AG20443 (cell line): ENCODE results near the gene BTBD17.

Source experiments
- DNase-seq: peaks from one replicate; pipeline ENCODE4 v3.0.0; 2012; ENCODE audit warnings: low spot score, mixed read lengths

BTBD17 gene

GRCh38 chr17:74358697-74359096 lies 3.0 kb downstream of the BTBD17 start:
- DNase-seq: no peak

DNA sequence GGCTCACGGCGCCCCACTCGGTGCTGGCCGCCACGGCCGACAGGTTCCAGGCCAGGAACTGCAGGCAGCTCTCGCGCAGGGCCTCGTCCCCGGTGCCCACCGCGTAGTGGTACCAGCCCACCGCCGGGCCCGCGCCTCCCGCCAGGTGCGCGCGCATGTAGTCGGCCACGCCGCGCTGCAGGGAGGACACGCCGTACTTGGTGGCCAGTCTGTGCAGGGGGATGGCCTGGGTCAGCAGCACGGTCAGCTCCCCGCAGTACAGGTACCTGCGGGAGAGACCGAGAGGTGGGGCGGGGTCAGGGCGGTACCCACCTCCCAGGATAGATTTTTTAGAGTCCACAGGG lies 4.2 kb downstream of the BTBD17 start:
- DNase-seq: no peak

GRCh38 chr17:74356646-74357465 lies 4.8 kb downstream of the BTBD17 start:
- DNase-seq: no peak

- DNase-seq: no peak
Observed at GRCh38 chr17:74355065-74355464, 6.6 kb downstream of the BTBD17 start.

DNA sequence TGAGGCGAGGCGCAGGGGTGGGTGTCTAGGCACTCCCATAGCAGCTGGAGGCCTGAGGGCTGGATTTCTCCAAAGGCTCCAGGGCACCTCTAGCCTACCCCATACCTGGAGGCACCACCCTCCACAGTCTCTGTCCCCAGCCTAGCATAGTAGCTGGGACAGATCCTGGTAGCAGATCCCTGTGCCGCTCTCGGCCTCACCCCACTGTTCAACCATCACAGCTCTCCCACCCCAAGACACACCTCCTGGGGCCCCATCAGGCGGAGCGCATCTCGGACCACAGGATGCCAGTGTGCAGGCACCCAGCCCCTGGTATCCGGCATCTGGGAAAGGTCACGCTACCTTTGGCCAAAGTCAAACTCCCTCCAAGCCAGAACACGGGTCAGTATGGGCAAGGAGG lies 7.1 kb downstream of the BTBD17 start:
- no peak for DNase-seq

- DNase-seq: peak; percentile 38
Observed at GRCh38 chr17:74354123-74354522, 7.5 kb downstream of the BTBD17 start.

DNA sequence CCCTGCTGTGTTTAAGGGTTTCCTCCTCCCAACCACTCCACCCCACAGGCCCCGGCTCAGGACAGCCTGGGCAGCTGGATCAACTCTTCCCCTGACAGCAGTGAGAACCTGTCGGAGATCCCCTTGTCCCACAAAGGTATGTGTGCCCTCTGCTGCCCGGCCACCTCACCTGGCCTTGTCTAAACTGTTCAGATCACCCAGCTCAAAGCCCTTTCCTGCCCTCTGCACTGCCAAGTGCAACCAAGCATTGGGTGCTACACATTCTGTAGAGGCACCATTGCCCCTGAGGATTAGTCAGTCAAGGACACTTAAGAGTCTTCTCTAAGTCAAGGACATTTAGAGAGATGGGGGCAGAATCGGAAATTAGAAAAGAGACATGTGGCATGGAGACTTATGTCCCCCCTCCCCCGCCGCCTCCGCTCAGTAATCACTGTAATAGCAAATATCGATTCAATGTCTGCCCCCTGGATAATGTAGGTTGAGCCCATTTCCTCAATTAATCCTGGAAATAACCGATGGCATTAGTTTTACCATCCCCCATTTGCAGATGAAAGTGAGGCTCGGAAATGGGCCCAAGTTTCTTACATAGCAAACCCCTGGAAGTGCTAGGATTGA lies 8.1 kb downstream of the BTBD17 start:
- no peak for DNase-seq

DNA sequence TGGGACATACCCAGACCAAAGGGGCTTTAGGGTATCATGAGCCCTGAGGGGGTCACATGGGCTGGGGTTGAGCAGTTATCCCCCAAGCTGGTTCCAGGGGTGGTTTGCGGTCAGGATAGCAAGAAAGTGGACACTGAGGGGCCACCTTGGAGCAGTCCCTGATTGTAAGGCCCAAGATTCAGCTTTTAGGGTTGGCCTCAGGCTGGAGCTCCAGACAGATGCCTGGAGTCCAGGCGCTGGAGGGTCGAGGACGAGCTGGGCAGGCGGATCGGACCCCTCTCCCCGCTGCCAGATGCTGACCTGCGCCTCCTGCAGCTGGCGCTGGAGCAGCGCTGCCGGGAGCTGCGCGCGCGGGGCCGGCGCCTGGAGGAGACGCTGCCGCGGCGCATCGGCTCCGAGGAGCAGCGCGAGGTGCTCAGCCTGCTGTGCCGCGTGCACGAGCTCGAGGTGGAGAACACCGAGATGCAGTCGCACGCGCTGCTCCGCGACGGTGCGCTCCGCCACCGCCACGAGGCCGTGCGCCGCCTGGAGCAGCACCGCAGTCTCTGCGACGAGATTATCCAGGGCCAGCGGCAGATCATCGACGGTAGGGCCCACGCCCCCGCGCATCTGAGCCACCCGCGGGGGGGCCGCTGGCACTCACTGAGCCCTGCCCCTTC lies 10.0 kb downstream of the BTBD17 start:
- DNase-seq: no peak

GRCh38 chr17:74350486-74350885 lies 11.2 kb downstream of the BTBD17 start:
- DNase-seq: no peak

GRCh38 chr17:74349120-74349519 lies 12.5 kb downstream of the BTBD17 start:
- no peak for DNase-seq

DNA sequence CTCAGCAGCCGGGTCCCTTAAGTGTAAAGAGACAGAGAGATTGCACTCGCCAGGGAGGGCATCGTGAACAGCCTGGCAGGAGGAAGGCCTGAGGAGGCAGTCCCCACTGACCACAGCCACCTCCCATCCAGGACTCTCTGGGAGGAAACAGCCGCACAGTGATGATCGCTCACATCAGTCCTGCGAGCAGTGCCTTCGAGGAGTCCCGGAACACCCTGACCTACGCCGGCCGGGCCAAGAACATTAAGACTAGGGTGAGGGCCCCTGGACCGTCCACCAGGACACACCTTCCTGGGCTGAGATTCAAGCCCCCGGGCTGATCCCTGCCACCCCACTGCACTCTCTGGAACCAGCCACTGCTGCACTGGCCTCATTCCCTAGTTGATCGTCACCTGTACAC lies 14.0 kb downstream of the BTBD17 start:
- DNase-seq: no peak

GRCh38 chr17:74345433-74346241 lies 16.0 kb downstream of the BTBD17 start:
- no peak for DNase-seq

DNA sequence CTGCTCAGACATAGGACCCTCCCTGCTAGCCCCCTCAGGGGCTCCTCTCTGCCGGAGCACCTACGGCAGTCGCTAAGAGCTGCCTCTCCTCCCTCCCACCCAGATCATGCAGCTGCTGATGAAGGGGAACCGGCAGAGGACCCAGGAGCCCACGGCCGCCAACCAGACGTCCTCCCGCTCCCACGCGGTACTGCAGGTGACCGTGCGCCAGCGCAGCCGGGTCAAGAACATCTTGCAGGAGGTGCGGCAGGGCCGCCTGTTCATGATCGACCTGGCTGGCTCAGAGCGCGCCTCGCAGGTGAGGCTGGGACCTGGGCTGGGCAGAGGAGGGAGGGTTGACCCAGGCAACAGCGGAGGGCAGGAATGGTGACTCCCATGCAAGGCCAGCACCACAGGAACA lies 17.0 kb downstream of the BTBD17 start:
- no peak for DNase-seq

DNA sequence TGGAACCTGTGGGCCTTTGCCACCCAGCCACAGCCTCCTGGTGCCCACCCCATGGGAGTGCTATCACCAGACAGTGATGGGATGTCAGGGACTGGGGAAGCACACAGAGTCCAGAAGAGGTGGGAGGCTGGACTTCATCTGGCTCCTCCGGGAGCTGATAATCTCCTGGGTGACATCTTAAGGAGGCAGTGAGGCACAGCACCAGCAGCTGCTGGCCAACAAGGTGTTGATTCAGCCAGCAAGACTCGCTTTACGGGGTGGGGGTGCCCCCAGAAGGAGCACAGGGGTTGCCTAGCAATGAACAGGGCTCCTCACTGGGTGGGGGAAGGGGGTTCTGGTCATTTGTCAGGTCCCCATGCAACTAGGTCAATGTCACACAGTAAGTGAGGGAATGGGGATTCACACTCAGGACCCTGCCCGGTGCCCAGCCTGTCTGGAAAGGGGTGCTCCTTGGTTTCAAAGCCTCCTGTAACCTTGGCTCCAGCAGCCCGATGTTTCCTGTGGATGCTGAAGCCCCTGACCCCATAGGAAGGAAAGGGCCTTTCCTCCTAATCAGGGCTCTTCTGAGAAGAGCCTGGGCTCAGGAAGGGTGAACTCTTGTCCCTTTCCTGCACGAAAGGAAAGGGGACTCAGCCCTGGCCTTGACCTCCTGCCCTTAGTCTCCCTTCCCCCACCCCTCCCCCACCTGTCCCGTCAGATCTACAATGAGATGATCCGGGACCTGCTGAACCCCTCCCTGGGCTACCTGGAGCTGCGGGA lies 18.0 kb downstream of the BTBD17 start:
- DNase-seq: no peak

DNA sequence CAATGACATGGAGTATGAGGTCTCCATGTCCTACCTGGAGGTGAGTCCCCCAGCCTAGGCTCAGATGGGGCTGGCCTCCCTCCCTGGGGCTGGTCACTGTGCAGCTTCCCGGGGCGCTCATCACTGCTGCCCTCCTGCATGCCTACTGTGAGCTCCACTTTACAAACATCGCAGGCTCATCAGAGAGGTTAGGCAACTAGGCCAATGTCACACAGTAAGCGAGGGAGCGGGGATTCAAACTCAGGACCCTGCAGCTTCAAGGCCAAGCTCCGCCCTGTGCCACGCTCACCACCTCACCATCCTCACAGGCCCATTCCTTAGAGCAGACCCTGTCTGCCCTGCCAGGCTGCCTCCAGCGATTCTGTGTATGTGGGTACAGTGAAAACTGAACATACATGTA lies 18.5 kb downstream of the BTBD17 start:
- no peak for DNase-seq

- DNase-seq: no peak
Observed at GRCh38 chr17:74342224-74342623, 19.4 kb downstream of the BTBD17 start.

- no peak for DNase-seq
Observed at GRCh38 chr17:74340470-74341023, 21.1 kb downstream of the BTBD17 start.

- DNase-seq: no peak
Observed at GRCh38 chr17:74339537-74340195, 22.0 kb downstream of the BTBD17 start.

GRCh38 chr17:74337834-74338500 lies 23.7 kb downstream of the BTBD17 start:
- DNase-seq: no peak

- no peak for DNase-seq
Observed at GRCh38 chr17:74336307-74336706, 25.4 kb downstream of the BTBD17 start.
